SHP77 treated with DMSO at 0.1 percent for 48 hours (cell line): Measurements from ENCODE around the gene DYNC1I2.

Experiments
- DNase-seq: peaks from one replicate; lab custom pipeline; 2025; lab: John Stamatoyannopoulos, UW

Gene DYNC1I2

GRCh38 chr2:171687287-171688128 is at the start of gene DYNC1I2:
Gene DYNC1I2 (plus strand): TSS chr2:171687469. CDS start chr2:171690156, 2,687 bp downstream.
- peak; percentile 62 for DNase-seq

GRCh38 chr2:171651667-171652415 is 35.4 kb upstream of the DYNC1I2 start:
- no peak for DNase-seq

GRCh38 chr2:171652416-171652785 is 34.9 kb upstream of the DYNC1I2 start:
- DNase-seq = no peak

GRCh38 chr2:171655586-171655985 is 31.7 kb upstream of the DYNC1I2 start:
- DNase-seq = no peak

DNA sequence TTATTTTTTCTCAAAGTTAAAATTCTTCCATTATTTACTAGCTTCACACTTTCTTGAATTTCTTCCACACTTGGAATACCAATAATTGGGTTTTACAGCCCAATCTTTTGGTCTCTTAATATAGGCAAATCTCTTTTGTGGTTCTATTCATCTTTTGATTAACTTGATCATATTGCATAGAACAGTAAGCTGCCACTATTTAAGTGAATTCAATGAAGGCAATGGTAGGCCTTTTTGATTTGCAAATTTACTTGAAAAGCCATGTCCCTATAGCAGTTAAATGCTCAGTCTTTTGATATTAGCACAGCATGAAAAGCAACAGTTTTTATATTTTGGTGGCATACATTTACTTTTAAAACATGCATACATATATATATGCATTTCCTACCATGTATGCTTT is 20.2 kb upstream of the DYNC1I2 start:
- DNase-seq = no peak

DNA sequence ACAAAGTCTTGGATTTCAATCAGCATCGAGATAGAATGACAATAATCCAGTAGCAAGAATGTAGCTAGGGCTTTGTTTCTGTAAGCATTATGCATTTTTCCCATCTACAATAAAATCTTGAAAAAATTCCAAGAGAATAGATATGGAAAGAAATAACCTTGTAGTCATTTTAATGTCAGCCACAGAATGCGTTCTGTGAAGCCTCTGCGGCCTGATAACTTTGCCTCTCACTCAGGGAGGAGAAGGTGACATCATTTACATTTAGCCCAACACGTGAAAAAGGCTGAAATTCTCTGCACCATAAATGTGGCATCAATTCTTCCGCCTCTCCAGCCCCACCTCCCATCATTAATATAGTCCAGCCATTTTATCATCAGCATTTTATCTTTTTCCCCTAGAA is 19.1 kb upstream of the DYNC1I2 start:
- no peak for DNase-seq

GRCh38 chr2:171669121-171669520 is 18.1 kb upstream of the DYNC1I2 start:
- DNase-seq = no peak

- DNase-seq = no peak
These were observed 16.6 kb upstream of the DYNC1I2 start for GRCh38 chr2:171670655-171671054.

- DNase-seq = no peak
These were observed 15.4 kb upstream of the DYNC1I2 start for GRCh38 chr2:171671867-171672266.

DNA sequence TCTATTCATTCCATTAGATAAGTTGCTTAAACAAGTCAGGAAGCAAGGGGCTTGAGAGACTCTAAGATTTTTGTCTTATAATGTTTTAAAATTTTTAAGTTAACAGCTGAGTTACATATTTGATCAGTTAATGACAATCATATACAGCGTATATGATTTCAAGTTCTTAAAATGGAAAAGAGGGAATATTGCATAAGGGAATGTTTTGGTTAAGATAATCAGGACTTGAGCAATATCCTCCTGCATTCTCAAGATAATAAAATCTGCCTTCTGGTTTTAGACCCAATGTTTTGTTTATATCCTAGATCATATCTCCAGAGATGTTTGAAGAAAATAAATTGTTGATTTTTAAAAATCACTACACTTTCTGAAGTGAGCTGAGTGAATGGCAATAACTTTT is 13.4 kb upstream of the DYNC1I2 start:
- DNase-seq = no peak

- DNase-seq = no peak
These were observed 11.4 kb upstream of the DYNC1I2 start for GRCh38 chr2:171675810-171676345.

DNA sequence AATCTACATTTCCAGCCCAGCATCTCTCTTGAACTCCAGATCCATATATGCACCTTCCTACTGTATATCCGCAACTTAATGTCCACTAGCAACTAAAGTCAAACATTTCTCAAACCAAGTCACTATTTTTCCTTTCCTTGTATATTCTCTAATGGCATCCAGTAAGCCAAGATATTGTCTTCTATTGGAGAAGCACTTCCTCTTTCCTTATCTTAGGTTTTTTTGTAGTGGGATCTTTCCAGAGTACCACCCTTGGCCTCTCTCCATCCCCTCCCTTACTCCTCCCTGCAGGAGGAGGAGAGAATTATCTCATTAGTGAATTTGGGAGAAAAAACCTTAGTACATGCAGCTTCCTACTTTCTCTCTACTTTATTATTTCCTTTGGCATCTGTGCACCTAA is 8.7 kb upstream of the DYNC1I2 start:
- no peak for DNase-seq

DNA sequence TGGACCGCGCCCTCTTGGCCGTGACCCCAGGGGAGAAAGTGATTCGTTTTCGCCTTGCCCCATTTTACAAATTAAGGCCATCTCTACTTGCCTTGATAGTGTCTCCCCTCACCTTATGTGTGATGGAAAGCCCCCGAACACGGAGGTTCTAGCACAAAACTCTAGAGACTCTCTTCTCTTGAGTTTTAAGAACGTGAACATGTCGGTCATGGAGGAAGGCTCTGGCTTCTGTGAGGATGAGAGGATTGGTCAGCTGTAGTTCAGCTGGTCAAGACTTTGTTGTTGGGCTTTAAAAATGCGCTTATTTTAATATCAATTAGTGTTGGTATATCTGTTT is 828 bp downstream of the DYNC1I2 start:
- DNase-seq = no peak

- DNase-seq = no peak
These were observed 5.1 kb downstream of the DYNC1I2 start for GRCh38 chr2:171692331-171692730.

DNA sequence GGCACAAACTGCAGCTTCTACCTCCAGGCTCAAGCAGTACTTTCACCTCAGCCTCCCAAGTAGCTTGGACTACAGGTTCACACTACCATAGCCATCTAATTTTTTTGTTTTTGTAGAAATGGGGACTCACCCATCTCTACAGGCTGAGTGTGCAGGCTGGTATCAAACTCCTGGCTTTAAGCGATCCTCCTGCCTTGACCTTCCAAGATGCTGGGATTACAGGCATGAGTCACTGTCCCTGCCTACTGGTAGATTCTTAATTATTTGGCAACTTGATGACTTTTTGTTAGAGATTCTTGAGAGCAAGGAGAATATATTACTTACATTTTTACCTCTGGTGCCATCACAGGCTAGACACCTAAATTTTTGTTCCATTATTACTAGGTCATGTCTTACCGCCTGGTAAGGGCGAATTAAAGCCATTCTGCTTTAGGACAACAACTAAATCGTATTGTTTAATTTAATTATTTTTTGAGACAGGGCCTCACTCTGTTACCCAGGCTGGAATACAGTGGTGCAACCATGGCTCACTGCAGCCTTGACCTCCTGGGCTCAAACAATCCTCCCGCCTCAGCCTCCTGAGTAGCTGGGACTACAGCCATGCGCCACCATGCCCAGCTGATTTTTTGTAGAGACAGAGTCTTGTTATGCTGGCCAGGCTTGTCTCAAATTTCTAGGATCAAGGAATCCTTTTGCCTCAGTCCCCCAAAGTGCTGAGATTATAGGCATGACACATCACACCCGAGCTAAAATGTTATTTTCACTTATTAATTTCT is 15.7 kb downstream of the DYNC1I2 start:
- no peak for DNase-seq

DNA sequence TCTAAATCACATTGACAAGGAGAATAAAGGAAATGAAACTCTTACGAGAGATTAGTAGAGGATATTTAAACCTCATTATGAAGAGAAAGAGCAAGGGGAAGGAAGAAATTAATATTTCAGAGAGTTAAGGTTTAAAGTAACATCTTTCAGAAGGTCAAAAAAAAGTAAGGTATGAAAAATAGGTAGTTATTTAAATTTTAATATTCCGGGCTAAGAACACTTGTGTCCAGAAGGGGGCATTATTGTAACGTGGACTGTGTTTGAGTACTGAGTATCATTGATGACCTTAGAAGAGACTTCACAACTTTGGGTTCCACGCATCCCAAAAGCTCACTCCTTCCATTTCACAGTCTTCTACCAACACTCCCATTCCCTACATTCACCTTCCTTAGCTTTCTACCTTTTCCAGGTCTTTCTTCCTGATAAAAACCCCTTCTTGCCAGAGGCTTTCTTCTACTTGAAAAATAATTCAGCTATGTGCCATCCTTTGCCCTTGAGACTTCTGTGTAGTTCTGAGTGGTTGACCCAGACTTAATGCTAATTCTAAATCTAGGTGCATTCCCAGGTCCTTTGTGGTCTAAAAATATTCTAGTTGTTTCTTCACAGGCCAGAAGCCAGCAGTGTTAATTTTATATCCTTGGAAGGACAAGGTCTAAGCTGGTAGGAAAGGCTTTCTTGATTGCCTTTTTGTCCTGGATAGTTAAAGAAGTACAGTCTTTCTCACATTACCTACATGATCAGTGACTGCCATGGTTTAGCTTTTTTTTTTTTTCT is 16.5 kb downstream of the DYNC1I2 start:
- DNase-seq = no peak

- DNase-seq = no peak
These were observed 19.0 kb downstream of the DYNC1I2 start for GRCh38 chr2:171706152-171706803.

- DNase-seq = no peak
These were observed 20.5 kb downstream of the DYNC1I2 start for GRCh38 chr2:171707752-171708151.

DNA sequence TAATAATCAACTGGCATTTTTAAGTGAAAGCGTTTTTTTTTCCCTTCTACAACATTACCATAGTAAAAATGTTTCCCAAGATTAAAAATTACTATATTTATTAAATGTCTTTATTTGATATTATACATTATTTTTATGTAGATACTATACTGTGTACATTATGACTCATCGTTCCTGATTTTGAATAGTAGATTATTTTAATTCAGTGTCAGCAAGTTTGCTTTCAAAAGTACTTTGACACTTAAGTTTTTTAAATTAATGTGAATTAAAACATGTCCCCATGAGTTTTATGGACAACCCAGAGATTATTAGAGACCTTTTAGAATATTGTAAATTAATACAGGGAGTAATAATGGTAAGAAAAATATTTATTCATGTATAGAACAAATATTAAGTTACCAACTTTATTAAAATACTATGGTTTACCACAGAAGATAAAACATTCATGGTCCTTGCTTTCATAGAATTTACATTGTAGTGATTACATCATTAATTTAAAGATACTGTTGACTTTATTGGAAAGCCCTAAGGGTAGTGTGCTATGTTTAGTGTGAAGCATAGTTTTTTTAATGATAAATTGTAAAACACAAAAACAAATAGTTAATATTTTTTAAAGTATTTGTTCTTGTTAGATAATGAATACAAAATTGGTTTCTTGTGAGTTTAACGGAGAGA is 21.9 kb downstream of the DYNC1I2 start:
- DNase-seq = no peak

GRCh38 chr2:171711351-171711750 is 24.1 kb downstream of the DYNC1I2 start:
- no peak for DNase-seq

DNA sequence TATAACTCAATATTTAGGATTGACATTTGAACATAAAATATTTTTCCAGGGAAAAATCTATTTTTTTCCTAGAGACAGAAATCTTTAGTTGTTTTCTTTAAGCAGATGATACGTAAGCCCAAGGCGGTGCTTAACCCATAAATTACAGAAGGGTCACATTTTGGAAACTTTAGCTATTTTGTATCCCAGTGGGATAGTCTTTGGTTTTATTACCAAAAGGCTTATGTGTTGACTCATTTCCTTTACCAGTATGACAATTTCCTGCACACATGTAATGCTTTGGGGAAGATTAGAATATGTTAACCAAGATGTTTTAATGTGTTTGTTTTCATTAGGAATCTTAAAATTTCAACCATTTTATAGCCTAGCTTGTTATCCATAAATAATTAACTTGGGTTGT is 24.8 kb downstream of the DYNC1I2 start:
- DNase-seq = no peak
